ENCODE results near the gene SRRM4.

The SRRM4 gene

DNA sequence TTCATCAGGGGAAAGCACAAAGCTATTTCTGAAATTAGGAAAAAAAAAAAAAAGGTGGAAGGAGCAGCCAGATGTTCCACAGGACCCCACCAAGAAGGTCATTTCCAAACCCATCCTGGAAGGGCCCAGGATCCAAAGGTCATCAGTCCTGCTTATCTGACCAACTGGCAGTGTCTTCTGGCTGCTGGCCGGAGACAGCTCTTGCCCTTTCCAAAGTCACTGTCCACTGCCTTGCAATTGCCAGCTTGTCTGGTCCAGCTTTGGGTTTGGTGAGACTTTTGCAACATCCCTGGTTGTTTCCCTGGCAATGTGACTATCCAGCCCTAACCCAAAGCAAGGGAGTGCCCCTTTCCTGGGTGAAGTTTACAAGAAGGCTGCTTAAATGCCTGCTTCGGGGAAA lies 178.5 kb downstream of the SRRM4 start:
- DNase-seq (ENCODE audit: low read depth in 2 of 3, low spot score in 1 of 3) = no peak

DNA sequence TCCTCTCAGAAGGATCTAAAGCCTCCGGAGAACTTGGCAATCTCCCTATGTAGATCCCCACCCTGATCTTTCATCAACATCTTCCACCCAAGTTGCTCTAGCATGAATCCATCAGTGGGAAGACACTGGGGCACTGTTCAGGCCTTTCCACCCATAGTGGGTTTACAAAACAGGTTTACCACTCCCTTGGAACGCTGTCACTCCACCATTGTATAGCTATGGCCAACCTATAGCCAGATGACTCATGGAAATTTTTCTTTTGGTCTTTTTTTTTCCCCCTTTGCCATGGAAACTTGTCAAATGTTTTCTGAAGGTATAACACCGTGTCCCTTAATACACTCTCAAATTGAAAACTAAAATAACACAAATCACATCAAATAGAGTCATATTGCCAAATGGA lies 186.6 kb downstream of the SRRM4 start:
- no peak for DNase-seq (ENCODE audit: low read depth in 2 of 3, low spot score in 1 of 3)

DNA sequence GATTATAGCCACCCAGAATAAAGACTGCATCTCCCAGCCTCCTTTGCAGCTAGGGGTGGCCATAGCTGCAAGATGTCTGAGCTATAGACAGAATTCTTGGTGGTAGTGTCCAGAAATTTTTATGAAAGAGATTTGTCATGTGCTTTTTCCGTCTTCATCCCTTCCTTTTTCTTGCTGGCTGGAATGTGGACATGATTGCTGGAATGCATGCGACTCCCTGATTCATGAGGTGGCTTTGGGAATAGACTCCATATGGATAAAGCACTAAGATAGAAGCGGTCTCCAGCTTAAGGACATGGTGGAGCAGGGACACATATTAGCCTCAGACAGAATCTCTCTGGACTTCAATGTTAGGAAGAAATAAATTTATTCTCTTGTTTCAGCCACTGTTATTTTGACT lies 187.4 kb downstream of the SRRM4 start:
- DNase-seq (ENCODE audit: low read depth in 2 of 3, low spot score in 1 of 3) = no peak

DNA sequence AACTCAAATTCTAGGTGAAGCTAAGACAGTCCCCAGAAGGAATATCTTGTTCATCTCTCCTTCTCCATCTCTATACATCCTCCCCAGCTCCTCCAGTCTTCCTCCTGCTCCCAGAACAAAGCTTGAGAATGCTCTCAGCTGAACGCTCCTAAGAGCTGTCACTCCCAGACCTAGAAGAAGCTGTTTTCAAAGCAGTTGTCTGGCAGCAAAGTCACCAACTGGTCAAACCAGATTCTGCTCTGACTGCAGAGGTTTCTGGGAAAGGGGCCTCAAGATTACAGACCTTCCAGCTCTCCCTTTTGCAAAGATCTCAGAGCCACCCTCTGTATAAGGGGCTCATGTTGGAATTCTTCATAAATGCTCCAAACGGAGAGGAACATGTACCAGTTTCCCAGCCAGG lies 187.8 kb downstream of the SRRM4 start:
- DNase-seq (ENCODE audit: low read depth in 2 of 3, low spot score in 1 of 3) = no peak

DNA sequence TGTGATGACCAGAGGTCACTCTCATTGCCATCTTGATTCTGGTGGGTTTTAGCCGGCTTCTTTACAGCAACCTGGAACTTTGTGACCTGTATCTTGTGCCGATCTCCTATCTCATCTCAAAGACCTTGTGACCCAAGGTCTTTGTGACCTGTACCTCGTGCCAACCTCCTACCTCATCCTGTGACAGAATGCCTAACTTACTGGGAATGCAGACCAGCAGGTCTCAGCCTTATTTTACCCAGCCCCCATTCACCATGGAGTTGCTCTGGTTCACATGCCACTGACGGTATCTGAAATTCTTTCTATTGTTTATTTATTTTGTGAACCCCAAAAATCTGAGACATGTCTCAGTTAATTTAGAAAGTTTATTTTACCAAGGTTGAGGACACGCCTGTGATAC lies 189.9 kb downstream of the SRRM4 start:
- DNase-seq (ENCODE audit: low read depth in 2 of 3, low spot score in 1 of 3) = no peak

DNA sequence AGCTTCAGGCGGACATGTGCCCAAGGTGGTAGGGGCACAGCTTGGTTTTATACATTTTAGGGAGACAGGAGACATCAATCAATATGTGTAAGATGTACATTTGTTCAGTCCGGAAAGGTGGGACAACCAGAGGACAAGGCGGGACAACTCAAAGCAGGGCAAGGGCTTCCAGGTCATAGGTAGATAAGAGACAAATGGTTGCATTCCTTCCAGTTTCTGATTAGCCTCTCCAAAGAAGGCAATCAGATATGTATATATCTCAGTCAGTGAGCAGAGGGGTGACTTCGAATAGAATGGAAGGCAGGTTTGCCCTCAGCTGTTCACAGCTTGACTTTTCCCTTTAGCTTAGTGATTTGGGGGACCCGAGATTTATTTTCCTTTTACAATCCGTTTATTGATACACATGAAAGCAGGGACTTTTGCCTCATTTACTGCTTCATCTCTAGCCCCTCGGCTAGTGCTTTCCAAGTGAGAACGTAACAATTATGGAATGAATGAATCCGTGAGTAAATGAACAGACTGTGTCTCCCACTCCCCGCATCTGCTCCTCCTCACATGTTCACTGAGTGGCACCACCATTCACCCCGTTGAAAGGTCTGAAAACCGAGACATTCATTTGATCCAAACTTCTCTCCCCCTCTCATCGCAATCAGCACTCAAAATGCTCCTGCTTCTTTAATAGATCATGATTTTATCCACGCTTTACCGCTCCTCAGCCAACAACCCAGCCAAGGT lies 190.5 kb downstream of the SRRM4 start:
- no peak for DNase-seq (ENCODE audit: low read depth in 2 of 3, low spot score in 1 of 3)

DNA sequence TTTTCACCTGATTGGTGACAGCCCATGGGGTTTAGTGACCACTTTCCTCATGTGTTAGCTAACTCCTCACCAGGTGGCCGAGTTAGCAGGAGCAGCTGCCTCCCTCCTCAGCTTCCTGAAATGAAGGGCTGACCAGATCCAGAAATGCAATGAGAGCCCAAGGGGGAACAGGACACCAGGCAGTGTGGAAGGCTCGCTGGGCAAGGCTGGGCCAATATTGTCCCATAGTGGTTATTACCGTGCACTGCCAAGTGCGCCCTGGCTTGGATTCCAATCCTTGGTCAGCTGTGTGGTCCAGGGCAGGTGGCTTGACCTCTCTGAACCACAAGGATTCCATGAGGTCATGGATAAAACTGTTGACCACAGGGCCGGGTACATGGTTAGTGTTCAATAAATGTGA lies 193.7 kb downstream of the SRRM4 start:
- DNase-seq (ENCODE audit: low read depth in 2 of 3, low spot score in 1 of 3) = no peak

DNA sequence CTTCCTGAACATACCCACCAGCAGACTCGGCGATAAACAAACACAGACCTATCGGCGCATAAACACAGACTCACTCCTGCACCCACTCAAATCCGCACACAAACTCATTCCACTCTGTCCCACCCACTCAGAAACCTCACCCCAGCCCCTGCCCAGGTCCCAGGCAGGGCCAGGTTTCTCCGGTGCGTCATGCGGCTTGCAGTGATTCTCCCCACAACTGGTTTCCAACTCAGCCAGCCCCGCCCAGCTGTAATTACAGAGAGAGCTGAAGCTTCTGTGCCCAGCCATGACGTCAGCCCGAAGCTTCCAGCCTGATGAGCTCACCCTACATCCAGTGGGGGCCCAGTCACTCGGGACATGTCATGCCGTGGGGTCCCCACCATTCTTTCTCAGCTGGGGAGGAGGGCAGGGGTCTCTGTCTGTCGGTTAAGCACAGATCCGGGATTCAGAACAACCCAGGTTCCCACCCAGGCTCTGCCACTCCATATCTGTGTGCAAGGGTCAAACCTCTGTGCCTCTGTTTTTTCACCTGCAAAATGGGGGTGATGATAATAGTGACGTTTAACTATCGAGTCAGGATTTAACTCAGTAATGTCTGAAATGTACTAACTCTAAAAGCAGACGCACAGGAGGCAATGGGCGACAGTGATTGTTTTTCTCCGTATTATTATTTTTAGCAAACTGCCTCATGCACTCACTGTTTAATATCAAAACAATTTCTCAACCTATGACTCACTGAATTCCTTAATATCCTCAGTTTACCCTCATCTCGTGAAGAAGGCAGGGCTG lies 195.1 kb downstream of the SRRM4 start:
- no peak for DNase-seq (ENCODE audit: low read depth in 2 of 3, low spot score in 1 of 3)

DNA sequence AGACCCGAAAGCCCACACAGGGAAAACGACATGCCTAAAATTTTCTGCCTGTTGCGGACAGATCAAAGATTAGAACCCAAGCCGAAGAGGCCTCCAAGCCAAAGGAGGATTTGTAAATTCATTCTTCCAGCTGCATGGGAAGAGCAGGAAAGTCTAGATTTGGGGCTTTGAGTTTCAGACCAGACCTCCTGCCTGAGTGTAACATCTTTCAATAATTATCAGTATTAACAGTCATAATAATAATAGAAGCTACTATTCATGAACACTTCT lies 195.7 kb downstream of the SRRM4 start:
- no peak for DNase-seq (ENCODE audit: low read depth in 2 of 3, low spot score in 1 of 3)

DNA sequence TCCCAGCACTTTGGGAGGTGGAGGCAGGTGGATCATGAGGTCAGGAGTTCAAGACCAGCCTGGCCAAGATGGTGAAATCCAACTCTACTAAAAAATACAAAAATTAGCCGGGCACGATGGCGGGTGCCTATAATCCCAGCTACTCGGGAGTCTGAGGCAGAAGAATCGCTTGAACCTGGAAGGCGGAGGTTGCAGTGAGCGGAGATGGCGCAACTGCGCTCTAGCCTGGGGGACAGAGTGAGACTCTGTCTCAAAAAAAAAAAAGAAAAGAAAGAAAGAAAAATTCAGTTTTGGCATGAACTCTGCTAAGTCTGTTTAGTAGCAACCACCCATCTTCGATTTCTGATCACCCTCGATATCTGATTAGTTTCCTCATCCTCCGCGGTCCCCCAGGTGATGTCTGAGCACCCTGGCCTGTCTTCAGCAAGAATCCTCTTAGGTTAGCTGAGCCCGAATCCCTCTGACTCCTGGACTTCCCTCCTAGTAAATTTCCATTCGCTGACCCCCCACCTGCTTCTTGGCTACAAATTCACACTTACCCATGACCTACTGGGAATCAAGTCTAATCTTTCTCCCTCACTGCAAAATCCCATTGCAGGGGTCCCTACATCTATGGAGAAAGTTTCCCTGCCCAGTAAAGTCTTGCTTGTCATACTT lies 196.5 kb downstream of the SRRM4 start:
- no peak for DNase-seq (ENCODE audit: low read depth in 2 of 3, low spot score in 1 of 3)

DNA sequence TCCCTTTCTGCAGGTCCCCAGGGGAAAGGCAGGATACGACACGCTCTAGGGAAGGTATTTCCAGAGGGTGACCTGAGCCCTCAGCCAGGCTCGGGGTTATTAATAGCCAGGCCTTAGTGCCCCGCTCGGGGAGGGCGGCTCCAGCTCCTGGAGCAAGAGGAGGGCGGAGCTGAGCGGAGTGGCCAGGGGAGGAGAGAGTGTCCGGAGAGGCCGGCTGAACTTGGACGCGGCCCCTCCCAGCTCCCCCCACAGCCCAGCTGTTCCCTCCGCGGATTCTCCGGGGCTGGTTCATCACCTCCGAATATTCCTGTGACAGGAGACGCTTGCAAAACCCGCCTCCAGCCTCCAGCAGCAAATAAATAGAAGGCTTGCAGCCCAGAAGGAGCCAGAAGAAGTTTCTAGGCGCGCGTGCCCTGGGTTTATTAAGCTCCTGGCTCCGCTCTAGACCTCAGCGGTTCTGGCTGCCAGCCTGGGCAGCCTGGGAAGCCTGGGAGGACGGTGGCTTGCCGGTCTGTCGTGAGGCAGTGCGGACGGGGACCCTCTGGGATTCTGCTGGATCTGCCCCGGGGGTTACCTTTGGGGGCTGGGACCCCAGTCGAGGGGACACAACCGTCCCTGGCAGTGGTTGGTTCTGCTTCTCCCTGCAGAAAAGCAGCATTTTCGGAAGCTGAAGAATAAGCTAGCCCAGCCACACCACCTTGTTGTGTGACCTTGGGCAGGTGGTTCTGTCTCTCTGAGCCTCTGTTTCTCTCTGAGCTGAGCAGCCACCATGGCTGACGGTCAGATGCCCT lies 197.4 kb downstream of the SRRM4 start, which contains the start of gene HSPB8:
TSS of gene HSPB8 (plus strand) at position 388 of the 791 bp plus-strand sequence. CDS start at position 770, 382 bp downstream.
- DNase-seq (ENCODE audit: low read depth in 2 of 3, low spot score in 1 of 3) = no peak

DNA sequence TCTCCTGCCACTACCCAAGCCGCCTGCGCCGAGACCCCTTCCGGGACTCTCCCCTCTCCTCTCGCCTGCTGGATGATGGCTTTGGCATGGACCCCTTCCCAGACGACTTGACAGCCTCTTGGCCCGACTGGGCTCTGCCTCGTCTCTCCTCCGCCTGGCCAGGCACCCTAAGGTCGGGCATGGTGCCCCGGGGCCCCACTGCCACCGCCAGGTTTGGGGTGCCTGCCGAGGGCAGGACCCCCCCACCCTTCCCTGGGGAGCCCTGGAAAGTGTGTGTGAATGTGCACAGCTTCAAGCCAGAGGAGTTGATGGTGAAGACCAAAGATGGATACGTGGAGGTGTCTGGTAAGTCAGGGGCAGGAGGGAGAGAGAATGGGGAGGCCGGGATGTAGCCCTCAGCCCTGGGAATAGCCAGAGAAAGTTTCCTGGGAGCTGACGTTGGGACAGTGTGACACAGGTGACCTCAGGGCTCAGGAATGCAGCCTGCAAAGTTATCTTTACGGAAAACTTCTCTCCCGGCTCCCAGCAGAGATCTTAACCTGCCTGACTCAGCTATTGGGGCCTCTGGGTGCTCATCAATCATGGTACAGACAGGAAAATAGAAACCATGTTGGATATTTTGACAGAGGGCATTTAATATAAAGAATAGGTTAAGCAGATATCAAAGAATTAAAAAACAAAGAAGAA lies 198.1 kb downstream of the SRRM4 start:
- no peak for DNase-seq (ENCODE audit: low read depth in 2 of 3, low spot score in 1 of 3)

DNA sequence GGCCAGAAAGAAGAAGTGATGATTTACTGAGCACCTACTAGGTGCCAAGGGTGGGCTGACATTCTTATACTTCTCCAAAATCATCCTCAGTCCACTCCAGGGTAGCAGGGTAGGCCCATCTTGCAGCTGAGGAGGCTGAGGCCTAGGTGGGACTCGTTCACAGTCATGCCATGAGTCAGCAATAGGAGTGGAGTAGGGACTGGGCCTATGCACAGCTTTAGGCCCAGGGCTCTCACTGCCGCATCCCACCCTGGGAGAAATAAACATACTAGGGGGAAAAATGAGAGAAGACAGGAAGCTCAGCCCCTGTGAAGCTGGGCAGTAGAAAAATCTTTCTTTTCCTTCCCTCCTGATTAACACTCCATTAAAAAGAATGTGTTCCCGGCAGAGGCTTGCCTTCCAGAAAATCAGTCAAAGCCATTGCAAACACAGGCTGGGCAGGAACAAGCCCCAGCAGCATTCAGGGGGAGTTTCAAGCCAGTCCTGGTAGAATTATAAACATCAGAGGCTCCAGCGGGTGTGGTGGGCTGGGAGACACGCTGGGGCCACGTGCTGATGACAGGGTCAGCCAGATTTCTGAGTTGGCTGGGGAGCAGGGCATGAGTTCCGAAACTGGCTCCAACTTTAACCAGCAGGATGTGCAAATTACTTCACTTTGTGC lies 199.2 kb downstream of the SRRM4 start:
- no peak for DNase-seq (ENCODE audit: low read depth in 2 of 3, low spot score in 1 of 3)

DNA sequence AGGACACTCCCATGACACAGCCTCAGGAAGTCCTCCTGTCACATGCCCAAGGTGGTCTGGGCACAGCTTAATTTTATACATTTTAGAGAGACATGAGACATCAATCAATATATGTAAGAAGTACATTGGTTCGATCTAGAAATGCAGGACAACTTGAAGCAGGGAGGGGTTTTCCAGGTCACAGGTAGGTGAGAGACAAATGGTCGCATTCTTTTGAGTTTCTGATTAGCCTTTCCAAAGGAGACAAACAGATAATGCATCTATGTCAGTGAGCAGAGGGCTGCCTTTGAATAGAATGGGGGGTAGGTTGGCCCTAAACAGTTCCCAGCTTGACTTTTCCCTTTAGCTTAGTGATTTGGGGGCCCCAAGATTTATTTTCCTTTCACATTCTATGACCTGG lies 199.9 kb downstream of the SRRM4 start:
- no peak for DNase-seq (ENCODE audit: low read depth in 2 of 3, low spot score in 1 of 3)

DNA sequence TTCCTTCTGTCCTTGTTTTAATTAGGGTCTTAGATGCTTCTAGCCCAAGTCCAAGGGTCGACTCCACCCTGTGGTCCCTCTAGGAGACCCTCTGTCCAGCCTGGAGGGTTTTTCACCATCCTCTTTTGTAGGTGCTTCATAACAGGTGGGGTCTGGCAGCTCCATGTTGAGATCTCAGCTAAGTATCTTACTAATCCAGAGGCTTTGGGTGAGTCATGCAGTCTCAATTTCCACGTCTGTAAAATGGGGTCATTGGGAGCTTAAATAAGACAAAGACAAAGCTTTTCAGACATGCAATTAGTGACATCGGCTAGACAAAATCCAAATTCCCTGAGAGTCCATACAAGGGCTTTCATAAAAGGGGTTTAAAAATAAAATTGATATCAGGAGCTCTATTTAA lies 200.6 kb downstream of the SRRM4 start:
- DNase-seq (ENCODE audit: low read depth in 2 of 3, low spot score in 1 of 3) = no peak

DNA sequence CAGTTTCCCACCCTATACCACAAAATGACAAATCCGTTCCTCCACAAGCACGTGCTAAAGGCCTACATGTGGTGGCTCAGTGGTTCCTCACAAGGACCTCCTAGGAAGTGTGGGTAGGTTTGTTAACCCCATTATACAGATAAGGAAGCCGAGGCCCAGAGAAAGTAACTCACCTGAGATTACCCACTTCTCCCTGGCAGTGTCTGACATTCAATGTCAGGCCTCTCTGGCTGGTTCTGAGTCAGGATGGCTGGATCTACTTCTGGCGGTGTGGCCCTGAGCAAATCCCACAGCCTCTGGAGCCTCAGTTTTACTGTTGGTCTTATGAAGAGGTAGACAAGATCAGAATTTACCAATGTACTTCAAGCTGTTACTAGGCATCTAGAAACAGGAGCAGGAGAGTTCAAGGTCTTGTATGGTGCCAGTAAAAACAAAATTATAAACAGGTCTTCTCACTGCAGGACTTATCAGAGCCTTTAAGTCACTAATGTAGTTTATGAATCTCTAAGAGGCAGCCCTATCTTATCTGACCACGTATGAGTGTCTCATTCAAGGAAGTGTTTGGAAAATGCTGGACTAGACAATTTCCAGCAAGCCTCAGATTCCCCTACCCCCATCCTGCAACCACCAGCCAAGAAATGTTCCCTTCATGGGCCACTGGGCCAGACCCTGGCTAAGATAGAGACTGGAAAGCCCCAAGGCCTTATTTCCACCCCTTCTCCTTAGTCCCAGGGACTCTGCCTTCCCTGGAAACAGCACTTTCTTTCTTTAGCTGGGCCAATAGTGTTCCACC lies 201.6 kb downstream of the SRRM4 start:
- DNase-seq (ENCODE audit: low read depth in 2 of 3, low spot score in 1 of 3) = no peak

DNA sequence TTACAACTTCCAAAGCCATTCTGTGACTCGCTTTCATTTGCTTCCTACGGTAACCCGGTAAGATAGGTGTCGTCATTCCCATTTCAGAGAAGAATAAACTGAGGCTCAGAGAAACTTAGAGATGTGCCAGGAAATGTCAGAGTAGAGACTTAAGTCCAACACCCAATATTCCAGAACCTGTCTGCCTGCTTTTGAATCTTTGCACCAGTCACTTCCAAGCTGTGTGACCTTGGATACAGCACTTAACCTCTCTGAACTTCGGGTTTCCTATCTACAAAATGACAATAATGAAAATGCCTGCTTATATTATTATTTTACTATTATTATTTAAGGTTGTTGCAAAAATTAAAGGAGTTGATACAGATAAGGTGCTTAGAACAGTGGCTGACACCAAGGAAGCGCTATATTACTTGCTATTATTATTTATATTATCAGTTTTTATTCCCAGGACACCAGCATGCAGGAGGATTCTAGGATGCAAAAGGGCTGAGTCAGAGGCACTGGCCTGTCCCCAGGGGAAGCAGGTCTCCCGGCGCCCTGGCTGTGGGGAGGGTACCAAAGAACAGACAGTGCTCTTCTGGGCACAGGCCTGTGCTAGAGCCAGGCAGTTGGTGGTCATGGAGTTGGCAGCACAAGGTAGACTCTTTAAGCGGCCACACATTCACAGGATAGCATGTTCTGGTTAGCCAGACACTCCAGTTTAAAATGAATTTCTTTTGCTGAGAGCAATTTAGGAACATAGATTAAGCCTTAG lies 202.8 kb downstream of the SRRM4 start:
- no peak for DNase-seq (ENCODE audit: low read depth in 2 of 3, low spot score in 1 of 3)

DNA sequence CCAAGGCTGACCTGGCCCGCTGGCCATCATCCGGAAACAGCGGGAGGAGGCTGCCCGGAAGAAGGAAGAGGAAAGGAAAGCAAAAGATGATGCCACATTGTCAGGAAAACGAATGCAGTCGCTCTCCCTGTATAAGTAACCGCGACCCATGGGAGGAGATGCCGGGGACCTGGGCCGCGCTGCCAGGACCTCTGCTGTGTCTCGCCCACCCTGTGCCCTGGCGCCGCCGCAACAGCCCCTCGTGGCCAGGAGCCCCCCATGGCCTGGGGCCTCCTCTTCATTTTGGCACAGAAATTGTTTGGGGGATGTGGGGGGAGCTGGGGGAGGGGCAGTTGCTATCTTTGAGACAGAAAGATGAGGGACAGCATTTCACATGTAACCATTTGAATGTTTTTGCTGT lies 213.9 kb downstream of the SRRM4 start:
- no peak for DNase-seq (ENCODE audit: low read depth in 2 of 3, low spot score in 1 of 3)

DNA sequence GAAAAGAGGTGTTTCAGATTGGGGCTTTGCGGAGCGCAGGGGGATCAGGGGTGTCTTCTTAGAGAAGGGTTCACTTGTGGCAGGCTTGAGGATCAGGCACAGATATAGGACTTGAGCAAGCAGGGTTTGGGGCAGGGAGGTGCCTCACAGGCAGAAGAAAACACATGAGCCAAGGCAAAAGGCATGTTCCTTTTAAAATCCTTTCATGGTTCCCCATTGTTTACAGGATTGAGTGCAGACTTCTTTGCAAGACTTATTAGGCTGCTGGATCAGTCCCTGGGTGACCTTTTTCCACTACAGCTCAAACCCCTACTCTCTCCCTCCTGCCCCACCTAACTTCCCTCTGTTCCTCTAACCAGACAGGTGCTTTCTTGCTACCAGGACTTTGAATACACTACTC lies 217.1 kb downstream of the SRRM4 start:
- DNase-seq (ENCODE audit: low read depth in 2 of 3, low spot score in 1 of 3) = no peak

All from stimulated activated CD4-positive, alpha-beta T cell treated with anti-CD3 and anti-CD28 coated beads, Interleukin-12 subunit alpha, Interleukin-12 subunit beta, amount 100 ng/mL, for 48 hours (primary cell).